GM19455 (cell line): ENCODE measurements around the gene CCDC102A.

ENCODE experiments used
- ATAC-seq: cut with Tn5 transposase; IDR thresholded peaks from one replicate; pipeline ENCODE4 v1.9.1; 2021; ENCODE audit not compliant: unreplicated experiment

CCDC102A gene

DNA sequence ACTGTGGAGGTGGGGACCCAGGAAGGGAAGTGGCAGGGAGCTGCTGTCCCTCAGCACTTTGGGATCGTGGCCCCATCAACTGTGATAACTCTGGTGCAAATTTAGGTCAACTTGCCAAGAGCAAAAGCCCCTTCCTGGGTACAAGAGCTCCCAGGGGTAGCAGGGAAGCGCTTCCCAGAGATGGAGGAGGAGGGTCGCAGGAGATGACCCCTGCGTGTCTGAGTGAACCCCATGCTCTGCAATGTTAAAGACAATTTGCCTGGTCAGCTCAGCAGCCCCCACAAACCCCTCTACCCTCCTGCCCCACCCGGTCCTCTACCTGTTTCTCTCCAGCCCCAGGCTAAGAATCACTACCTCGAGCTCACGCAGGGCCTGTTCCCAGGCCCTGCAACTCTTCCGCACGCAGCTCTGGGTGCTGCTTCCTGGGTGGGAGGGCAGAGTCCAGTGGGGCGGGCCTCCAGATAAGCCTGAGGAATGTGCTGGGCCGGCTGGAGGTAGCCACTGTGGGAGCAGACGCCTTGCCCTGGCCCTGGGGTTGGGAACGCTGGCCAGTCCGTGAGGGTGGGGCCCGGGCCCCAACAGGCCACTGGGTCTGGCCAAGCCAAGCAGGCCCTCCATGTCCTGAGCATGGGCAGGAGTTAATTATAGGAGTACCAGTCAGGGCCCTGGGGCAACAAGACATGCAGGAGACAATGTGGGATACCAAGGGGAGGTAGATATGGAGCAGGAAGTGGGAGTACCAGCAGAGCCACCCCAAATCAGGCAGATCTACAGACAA is 56.2 kb downstream of the CCDC102A start:
- ATAC-seq = no peak

DNA sequence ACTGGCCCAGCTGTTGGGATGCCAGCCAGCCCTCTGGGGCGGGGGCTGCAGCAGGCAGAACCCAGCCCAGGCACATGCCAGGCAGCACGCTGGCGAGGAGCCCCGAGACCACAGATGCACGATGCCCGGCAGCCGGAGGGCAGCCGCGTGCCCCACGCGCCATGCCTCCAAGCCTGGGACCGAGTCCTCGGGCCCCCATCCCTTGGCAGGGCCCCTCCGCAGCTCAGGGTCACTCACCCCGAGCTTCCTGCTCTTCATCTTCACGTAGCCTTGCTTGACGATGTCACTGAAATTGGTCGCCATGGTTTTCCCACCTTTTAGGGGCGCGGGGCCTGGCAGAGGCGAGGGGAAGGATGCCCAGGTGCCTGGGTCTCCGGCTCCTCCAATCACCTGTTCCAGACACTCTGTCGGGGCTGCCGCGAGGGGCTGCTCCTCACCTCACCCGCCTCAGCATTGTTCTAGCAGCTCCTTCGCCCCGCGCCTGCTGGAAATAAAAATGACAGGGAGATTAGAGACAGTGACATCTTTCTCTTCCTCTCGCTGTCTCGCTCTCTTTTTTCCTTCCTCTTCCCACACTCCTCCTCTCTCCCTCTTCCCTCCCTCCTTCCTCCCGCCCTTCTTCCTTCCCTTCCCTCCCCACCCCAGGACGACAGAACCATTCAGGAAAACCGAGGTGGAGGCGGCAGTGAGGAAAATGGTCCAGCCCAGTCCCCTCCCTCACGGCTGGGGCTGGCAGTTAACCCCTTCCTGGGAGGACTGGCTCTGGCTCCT is 57.0 kb downstream of the CCDC102A start:
- no peak for ATAC-seq

GRCh38 chr16:57478396-57479204 is 57.8 kb downstream of the CCDC102A start:
- ATAC-seq = no peak

- no peak for ATAC-seq
Observed at GRCh38 chr16:57477531-57478202, 58.7 kb downstream of the CCDC102A start.

GRCh38 chr16:57476546-57477410 is 59.6 kb downstream of the CCDC102A start:
- ATAC-seq = no peak

DNA sequence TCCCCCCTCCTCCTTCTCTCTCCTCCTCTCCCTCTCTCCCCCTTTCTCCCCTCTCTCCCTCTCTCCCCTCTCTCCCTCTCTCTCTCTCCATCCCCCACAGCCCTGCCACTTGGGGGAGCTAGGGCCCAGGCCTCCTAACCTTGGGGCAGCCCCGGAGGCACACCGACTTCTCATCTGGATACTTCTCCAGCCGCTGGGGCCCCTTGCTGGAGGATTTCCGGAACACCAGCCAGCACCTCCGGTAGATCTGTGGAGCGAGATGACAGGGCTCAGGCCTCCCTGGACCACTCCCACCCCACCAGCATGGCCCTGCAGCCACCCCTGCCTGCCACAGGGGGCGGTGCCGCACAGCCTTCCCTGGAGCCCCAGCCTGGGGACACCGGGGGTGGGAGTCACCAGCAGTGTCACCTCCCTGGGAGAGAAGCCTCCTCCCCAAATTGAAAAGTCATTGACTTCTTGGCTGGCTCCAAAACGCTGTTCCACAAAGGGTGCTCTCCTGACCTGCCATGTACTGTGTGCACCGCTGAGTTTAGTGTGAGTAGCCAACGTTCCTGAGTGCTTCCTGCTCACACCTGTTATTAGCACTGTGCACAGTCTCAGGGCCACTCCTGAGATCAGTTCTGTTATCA is 60.5 kb downstream of the CCDC102A start:
- peak; percentile 90 for ATAC-seq

DNA sequence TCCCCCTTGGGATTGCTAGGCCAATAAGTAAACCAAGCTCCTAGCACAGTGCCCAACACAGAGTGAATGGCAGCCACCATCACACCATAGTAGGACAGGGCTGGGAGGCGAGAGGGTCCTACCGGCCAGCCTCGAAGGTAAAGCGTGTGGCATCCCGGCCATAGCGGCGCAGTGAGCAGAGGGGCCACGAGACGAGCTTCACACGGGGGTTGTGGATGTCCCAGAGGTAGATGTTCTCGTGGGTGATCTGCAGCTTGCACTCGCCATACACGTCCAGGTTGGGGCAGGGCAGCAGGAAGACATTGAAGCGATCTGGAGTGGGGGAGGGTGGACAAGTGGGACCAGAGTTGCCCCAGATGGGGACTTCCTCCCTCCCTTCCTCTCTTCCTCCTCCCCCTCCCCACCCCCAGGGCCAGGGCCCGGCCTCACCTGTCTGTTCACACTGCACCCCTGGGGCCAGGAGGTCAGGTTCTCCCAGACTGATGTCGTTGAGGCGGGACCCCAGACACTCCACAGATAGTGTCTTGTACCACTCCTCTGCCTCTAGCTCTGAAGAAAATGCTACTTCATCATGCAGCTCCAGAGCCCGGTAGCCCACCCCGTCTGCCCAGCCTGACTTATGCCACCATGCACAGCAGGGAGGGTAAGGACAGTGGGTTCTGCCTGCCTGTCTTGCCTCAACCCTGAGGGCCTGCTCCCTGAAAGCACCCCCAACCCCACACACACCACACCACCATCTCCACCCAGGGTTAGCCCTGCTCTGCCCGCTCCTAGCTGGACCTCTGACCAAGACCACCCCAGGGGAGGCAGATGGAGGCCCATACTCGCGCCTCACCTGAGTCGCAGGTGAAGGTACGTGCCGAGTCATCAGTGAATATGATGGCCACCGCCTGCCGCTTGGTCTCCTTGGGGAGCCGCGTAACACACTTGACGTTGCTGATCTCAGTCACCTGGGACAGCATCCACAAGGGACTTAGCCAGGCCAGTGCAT is 61.4 kb downstream of the CCDC102A start:
- ATAC-seq = no peak

DNA sequence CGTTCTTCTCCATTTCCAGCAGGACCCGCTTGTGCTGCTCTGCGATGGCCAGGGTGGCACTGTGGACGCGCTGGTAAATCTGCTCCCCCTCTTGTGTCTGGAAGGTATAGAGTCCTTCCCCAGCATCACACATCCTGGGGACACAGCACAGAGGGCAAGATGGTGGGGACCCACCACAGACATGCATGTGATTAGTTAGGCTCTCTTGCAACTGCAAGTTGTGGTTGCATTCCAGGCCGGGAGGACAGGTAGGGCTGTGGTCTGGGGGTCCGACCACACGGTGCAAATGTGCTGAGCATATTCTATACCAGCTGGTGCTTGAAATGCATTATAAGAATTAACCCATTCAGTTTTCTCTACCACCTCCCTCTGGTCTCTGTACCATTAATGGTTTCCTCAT is 62.5 kb downstream of the CCDC102A start:
- no peak for ATAC-seq

GRCh38 chr16:57473176-57473840 is 63.1 kb downstream of the CCDC102A start:
- ATAC-seq = no peak

- no peak for ATAC-seq
Observed at GRCh38 chr16:57472665-57473060, 63.7 kb downstream of the CCDC102A start.

- no peak for ATAC-seq
Observed at GRCh38 chr16:57471852-57472664, 64.3 kb downstream of the CCDC102A start.

- ATAC-seq = no peak
Observed at GRCh38 chr16:57471209-57471608, 65.2 kb downstream of the CCDC102A start.

GRCh38 chr16:57470711-57471110 is 65.7 kb downstream of the CCDC102A start:
- ATAC-seq = no peak

- no peak for ATAC-seq
Observed at GRCh38 chr16:57469917-57470470, 66.4 kb downstream of the CCDC102A start.

- ATAC-seq = no peak
Observed at GRCh38 chr16:57469046-57469445, 67.3 kb downstream of the CCDC102A start.

DNA sequence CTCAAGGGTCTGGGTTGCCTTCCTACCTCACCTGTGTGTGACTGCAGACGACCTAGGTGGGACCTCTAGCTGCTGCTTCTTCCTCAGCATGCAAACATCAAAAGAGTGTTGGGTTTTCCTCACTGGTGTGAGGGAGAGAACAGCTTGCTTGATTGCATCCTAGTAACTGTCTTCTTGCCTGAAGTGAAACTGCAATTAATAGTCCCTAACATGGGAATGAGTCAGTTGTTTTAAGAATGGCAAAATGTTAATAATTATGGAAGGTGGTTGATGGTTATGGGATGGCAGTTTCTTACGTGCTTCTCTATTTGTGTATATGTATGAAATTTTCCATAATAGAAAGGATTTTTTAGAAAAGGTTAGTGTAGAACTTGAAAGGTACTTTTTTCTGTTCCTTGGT is 68.0 kb downstream of the CCDC102A start:
- ATAC-seq = no peak

DNA sequence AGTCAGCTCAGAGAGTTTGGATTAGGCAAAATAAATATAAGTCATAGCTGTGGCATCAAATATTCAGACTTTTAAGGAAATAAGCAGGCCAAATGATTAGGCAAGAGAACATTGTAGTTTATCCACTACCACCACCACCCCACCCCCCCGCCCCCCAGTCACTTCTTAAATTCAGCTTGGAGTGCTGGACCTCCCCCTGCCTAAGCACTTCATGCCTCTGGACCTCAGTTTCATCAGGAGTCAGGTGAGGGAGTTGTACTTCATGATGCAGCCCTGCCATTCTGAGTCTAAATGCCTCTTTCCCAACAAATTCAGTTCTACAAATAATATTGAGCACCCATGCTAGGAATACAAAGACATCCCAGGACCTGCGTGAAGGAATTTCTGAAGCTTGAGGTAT is 71.8 kb downstream of the CCDC102A start:
- ATAC-seq = no peak
